NCI-H774 (cell line): Measurements from ENCODE around the gene PDCD7.
A peak's percentile ranks its signal among the peaks of the same experiment; 100 is the strongest.
"Not testable (repeated sequence)": the region's sequence is repeated elsewhere in the genome, so short reads cannot be mapped to it uniquely, and the experiment has no call there.

ENCODE experiments used
- DNase-seq: peaks from one replicate; lab custom pipeline; 2025; lab: John Stamatoyannopoulos, UW

The PDCD7 gene, protein sequence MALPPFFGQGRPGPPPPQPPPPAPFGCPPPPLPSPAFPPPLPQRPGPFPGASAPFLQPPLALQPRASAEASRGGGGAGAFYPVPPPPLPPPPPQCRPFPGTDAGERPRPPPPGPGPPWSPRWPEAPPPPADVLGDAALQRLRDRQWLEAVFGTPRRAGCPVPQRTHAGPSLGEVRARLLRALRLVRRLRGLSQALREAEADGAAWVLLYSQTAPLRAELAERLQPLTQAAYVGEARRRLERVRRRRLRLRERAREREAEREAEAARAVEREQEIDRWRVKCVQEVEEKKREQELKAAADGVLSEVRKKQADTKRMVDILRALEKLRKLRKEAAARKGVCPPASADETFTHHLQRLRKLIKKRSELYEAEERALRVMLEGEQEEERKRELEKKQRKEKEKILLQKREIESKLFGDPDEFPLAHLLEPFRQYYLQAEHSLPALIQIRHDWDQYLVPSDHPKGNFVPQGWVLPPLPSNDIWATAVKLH

GRCh38 chr15:65133548-65134200 is at the start of gene PDCD7:
Gene PDCD7, minus strand, starts transcription at chr15:65133808. Its CDS starts 27 bp downstream, at chr15:65133781.
- DNase-seq = peak; percentile 89

GRCh38 chr15:65182538-65182937 is 48.9 kb upstream of the PDCD7 start:
- DNase-seq = no peak

GRCh38 chr15:65181582-65182353 is 48.2 kb upstream of the PDCD7 start:
- not testable (repeated sequence) for DNase-seq

DNA sequence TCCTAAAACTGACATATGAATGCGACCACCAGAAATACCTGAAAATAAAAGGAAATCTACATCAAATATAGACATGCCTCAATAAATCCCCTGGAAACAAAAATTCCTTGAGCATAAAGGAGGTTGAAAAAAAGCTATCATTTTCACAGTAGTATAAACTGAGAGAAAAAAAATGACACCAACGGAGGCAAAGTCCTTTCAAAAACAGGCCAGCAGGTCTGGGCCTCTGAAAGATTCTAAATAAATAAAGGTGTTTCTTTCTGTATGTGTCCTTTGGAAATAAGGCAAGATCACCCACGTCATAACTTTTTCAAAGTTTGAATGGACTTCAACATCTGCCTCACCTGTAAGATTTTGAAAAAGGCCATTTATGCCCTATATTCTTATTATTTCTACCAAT is 46.6 kb upstream of the PDCD7 start:
- no peak for DNase-seq

- no peak for DNase-seq
These were observed 44.3 kb upstream of the PDCD7 start for GRCh38 chr15:65177901-65178300.

- no peak for DNase-seq
These were observed 42.4 kb upstream of the PDCD7 start for GRCh38 chr15:65176056-65176455.

GRCh38 chr15:65175511-65175910 is 41.9 kb upstream of the PDCD7 start:
- no peak for DNase-seq

DNA sequence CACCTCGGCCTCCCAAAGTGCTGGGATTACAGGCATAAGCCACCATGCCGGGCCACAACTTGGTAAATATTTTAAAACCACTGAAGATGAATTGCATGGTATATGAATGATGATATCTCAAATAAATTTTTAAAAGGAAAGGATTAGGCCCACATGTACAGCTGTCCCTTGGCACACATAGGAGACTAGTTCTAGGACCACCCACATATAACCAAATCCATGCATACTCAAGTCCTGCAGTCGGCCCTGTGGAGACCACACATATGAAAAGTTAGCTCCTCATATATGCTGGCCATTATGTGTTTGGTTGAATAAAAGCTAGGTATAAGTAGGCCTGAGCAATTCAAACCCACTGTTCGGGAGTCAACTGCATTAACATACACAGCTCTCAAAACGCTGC is 40.9 kb upstream of the PDCD7 start:
- DNase-seq = no peak

DNA sequence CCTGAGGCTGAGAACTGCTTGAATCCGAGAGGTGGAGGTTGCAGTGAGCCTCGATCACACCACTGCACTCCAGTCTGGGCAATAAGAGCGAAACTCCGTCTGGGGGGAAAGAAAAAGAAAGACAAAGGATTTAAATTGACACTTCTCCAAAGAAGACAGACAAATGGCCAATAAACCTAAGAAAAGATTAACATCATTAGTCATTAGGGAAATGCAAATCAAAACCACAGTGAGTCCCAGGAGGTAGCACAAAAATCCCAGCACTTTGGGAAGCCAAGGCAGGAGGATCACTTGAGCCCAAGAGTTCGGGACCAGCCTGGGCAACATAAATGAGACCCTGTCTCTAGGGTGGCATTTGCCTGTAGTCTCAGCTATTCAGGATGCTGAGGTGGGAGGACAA is 38.9 kb upstream of the PDCD7 start:
- DNase-seq = no peak

DNA sequence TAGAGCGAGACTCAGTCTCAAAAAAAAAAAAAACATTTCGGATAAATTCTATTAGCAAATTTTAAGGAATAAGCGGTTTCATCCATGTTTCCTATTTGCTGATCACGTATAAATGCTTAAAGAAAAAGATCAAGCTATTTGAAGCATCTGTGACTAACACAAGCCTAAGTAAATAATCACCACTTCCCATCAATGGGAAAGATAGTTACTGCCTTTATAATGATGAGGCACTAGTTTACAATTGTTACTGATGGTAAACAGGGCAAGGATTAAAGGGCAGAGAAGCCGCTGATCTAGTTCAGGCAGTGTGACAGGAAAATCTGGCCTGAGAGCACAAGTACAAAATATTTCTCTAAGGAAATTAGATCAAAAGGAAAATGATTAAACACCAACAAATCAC is 37.8 kb upstream of the PDCD7 start:
- DNase-seq = no peak

- DNase-seq = no peak
These were observed 32.3 kb upstream of the PDCD7 start for GRCh38 chr15:65165875-65166274.

DNA sequence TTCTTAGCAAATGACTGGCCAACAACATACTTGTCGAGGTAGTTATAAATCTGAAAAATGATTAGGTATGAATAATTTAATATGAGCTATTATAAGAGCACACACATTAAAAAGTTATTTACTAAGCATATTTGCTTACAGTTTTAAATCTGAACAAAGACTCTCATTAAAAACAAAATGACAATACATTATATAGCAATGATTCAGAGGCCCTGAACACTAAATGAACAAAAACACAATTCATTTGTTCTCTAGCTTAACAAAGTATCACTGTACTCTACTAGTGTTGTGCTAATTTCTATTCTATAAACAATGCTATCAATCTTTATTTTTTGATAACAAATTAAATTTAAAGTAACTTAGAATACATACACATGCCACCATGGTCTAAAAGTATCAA is 30.5 kb upstream of the PDCD7 start:
- DNase-seq = no peak

- DNase-seq = no peak
These were observed 29.4 kb upstream of the PDCD7 start for GRCh38 chr15:65163041-65163440.

- DNase-seq = no peak
These were observed 23.1 kb upstream of the PDCD7 start for GRCh38 chr15:65156692-65157091.

- no peak for DNase-seq
These were observed 21.1 kb upstream of the PDCD7 start for GRCh38 chr15:65154720-65155119.

DNA sequence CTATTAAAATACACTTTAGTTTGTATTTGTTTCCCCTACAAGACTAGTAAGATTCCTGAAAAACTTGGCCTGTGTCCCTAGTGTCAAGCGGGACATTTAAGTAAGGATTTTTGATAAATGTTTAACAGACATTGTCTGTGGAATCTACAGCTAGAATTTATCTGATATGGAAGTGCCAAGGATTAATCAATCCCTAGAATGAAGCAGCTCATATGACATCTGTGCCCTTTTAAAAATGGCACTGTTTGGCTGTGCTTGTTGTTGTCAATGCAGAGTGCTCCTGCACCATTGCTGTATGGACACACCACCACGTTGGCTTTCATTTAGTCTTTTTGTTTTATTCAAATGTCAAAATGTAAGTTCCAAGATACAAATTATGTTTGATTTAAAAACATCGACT is 14.3 kb upstream of the PDCD7 start:
- DNase-seq = no peak

- DNase-seq = no peak
These were observed 12.8 kb upstream of the PDCD7 start for GRCh38 chr15:65146438-65146837.

DNA sequence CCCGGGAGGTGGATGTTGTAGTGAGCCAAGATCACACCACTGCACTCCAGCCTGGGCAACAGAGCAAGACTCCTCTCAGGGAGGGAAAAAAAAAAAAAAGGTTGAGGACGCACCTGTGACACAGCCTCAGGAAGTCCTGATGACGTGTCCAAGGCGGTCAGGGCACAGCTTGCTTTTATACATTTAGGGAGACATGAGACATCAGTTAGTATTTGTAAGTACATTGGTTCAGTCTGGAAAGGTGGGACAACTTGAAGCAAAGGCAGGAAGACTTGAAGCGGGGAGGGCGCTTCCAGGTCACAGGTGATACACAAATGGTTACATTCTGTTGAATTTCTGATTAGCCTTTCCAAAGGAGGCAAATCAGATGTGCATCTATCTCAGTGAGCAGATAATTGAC is 5.0 kb upstream of the PDCD7 start:
- DNase-seq = not testable (repeated sequence)

DNA sequence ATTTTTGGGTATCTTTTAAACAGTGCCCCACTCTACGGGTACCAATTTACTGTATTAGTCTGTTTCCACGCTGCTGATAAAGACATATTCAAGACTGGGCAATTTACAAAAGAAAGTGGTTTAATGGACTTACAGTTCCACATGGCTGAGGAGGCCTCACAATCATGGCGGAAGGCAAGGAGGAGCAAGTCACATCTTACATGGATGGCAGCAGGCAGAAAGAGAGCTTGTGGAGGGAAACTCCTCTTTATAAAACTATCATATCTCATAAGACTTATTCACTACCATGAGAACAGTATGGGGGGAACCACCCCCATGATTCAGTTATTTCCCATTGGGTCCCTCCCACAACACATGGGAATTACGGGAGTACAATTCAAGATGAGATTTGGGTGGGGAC is 4.3 kb upstream of the PDCD7 start:
- DNase-seq = not testable (repeated sequence)

DNA sequence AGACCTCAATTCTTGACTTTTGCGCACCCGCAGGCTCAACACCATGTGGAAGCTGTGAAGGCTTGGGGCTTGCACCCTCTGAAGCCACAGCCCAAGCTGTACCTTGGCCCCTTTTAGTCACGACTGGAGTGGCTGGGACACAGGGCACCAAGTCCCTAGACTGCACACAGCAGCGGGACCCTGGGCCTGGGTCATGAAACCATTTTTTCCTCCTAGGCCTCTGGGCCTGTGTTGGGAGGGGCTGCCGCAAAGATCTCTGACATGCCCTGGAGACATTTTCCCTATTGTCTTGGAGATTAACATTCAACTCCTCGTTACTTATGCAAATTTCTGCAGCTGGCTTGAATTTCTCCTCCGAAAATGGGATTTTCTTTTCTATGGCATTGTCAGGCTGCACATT is 3.5 kb upstream of the PDCD7 start:
- not testable (repeated sequence) for DNase-seq

GRCh38 chr15:65134538-65134937 is 930 bp upstream of the PDCD7 start:
- DNase-seq = no peak

DNA sequence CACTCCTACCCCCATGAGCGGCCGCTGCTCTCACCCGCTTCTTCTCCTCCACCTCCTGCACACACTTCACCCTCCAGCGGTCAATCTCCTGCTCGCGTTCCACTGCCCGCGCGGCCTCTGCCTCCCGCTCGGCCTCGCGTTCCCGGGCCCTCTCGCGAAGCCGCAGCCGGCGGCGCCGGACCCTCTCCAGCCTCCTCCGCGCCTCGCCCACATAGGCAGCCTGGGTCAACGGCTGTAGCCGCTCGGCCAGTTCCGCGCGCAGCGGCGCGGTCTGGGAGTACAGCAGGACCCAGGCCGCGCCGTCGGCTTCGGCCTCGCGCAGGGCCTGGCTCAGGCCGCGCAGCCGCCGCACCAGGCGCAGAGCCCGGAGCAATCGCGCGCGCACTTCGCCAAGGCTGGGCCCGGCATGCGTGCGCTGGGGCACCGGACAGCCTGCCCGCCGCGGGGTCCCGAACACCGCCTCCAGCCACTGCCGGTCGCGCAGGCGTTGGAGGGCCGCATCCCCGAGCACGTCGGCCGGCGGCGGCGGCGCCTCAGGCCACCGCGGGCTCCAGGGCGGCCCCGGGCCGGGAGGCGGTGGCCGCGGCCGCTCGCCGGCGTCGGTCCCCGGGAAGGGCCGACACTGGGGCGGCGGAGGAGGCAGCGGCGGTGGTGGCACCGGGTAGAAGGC is 595 bp downstream of the PDCD7 start:
- DNase-seq = no peak
